GM19099 (cell line): ENCODE results near the gene MAFF.

Experiments used
- POLR2A ChIP-seq: IDR thresholded peaks from 3 replicates; pipeline ENCODE4 v1.6.1; 2011; ENCODE audit warnings: low read depth; ENCODE audit not compliant: insufficient read length; ENCODE audit errors: extremely low read depth

Gene MAFF

GRCh38 chr22:38228873-38229740, 27.3 kb downstream of the MAFF start:
- no peak for TF ChIP-seq POLR2A

- TF ChIP-seq POLR2A = no peak
Observed at GRCh38 chr22:38230108-38230825, 28.5 kb downstream of the MAFF start.

DNA sequence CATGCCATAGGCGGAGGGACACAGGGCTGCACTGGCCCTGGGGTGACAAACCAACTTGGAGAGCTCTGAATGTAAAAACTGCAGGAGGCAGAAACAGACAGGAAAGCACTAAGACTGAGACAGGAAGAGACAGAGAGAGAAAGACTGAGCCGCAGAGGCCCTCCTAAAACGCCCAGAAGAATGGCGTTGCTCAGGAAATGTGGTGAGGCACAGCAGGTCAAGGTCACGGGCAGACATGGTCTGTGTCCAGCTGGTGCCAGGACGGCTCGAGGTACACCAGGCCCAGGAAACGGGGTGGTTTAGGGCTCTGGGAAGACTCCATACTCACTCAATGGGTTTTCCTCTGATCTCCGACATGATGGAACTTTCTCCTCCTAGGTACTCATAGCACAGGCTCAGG, 29.1 kb downstream of the MAFF start:
- TF ChIP-seq POLR2A = no peak

DNA sequence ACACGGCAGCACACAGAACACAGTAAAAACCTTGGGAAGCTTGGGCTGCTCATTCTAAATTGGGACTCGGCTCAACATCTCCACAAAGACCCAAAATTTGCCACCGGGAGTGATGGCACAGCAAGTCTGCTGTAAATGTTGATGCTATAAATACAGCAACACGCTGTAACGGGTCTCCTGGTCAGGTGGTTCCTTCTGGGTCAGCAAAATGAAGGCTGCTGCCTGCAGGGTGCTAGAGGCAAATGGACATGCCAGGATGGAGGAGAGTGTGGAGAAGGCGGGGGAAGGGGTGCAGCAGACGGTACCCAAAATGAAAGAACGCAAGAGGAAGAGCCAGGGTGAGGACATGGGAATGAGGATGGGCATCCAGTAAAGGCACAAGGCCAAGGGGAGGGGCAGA, 30.4 kb downstream of the MAFF start:
- no peak for TF ChIP-seq POLR2A

DNA sequence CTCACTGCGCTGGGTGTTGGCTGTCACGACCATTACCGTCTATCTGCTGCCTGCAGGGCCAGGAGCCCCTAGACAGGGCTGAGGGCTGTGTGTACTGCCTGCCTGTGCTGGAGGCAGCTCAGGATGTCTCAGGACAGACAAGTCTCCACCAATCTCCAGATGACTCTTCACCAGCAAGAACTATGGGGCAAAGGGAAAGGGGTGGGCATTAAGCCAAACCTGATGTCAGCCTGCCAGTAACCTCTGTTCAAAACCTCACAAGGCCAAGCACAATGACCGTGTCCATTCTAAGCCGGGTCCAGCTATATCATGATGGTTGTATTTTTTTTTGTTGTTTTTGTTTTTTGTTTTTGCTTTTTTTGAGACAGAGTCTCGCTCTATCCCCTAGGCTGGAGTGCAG, 31.6 kb downstream of the MAFF start:
- no peak for TF ChIP-seq POLR2A

DNA sequence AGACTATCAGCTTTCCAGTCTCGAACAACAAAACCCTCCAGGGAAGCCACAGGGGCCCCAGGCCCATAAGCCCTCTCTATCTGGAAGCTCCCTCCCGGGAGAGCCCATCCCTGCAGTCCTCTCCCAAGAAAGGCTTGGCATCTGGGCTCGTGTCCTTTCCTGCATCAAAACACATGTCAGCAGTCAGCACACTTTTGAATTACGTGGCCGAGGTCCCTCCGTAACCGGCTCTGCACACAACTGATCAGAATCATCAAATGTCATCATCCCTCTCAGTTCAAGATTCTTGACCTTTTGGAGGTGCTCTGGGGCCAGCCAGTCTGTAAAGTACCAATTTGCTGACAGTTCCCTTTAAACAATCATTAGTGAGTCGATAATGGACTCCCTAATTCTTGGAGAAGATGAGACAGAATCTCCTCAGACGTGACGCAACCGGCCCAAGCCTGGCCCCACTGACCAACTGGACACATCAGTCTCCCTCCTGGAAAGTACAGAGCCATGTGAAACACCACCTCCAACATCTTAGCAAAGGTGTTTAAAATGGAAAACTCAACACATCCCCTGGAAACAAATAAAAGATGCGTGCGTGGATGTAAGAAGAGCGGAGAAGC, 33.6 kb downstream of the MAFF start:
- TF ChIP-seq POLR2A = no peak

DNA sequence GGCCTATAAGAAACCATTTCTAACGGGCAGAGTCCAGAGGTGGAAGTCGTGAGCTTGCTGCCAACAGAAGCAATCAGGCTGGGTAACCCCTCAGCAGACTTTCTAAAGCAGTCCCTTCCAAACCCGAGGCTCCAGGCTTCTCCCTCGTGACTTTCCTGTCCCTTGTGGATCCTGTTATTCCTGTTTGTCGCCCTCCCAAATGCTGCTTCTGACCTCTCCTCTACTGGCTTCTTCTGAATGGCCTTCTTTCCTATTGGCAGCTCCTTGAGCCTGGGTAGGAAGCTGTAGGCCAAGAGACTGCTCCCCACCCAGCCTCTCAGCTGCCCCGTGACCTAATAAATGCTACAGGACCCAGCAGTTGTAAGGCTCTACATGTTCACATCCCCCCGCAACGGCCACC, 35.0 kb downstream of the MAFF start:
- TF ChIP-seq POLR2A = no peak

DNA sequence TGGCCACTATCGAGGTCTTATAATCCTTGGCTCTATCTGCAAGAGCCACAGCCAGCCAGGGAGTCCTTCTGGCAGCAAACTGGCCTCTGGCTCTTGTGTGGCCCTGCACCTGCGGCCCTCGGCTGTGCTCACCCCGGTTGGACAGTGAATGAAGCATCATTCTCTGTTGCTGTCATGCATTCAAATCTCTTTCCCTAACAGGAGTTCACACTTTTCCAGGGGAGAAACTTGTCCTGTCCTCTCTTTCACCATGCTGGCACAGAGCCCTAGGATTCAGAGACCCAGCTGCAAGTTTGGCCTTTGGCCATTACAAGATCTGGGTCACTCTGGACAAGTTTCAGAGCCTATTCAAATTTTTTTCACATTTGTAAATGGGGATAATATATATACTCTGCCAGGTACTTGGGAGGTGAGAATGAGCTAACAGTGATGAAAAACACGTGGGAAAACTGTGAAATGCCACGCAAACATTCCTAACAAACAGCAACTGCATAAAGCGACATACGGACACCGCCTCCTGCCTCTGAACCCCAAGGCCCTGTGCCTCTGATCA, 36.8 kb downstream of the MAFF start:
- TF ChIP-seq POLR2A = no peak

DNA sequence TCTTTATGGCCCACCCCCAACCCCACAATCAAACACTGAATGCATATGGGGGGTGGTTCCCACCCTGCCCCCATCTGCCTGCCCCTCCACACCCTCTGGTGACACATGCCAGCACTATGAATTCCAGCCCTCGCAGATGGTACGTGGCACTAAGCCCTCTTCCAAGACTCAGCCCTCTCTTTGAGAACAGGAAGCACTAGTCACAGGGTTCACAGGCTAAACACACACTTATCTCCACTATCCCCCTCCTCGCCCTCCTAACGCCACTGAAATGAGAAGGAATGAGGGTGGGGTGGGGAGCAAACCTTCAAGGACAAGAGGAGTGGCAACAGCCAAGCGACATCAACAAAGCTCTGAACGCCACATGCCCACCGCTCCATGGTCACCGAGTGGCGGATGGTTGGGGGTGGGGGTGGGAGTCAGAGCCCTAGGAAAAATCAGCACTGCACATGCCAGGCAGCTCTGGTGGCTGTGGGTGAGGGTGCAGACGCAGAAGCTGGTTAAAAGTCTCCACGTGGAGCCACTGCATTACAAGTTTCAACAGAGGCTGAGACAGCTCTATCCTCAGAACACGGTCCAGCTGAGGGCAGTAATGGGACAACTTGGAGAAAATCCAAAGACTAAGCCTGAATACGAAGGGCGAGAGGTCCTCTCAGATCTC, 37.4 kb downstream of the MAFF start:
- TF ChIP-seq POLR2A = no peak

- no peak for TF ChIP-seq POLR2A
Observed at GRCh38 chr22:38240734-38241252, 39.0 kb downstream of the MAFF start.

- TF ChIP-seq POLR2A = no peak
Observed at GRCh38 chr22:38243007-38243765, 41.4 kb downstream of the MAFF start.

DNA sequence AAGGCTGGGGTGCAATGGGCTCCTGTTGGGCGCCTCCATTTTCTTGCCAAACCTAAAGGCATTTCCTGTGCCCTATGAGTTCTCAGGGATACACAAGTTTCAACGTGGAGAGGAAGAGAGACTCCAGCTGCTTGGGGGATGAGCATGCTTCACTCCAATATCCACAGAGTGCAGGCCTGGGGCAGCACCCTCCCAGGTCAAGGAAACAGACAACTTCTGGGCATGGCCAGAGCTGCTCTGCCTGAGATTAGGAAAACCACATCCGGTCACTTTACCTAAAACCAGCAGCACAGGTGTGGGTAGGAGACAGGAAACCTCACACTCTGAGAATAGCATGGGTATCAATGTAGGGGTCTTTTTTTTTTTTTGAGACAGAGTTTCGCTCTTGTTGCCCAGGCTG, 42.3 kb downstream of the MAFF start:
- TF ChIP-seq POLR2A = no peak

DNA sequence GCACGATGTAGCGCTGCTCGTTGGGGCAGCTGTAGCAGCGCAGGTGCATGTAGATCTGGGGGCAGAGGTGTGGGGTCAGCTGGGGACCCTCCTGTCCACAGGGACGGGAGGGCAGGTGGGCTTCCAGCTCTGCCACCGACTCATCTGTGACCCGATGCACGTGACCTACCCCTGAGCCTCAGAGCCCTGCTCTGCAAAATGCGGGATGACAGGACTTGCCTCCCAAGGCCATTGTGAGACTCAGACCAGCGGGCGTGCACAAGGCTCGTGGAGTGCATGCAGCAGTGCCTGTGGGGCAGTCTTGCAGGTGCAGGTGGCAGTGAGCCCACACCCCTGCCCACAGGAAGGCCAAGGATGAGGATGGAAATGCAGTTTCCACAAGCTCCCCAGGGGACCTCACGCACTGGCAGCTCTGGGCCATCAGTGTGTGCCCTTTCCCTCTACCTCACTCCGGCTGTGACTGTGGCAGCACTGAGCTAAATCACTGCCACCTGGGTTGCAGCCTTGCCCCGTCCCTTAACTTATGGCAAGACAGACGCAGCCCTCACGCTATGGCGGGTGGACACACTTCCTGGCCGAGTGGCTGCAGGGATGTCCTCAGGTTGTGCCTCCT, 44.4 kb downstream of the MAFF start:
- no peak for TF ChIP-seq POLR2A

- TF ChIP-seq POLR2A = no peak
Observed at GRCh38 chr22:38246692-38247091, 44.9 kb downstream of the MAFF start.
